Right atrium auricular region (tissue), 2 donors: ENCODE results near the gene ACMSD. TPM values are rescaled to one million over a fixed set of nuclear protein-coding genes. Genes with fewer than 3 reads are reported as not detected.

Source experiments
- DNase-seq: peaks from one replicate; pipeline ENCODE4 v3.0.0-alpha.2; 2019; ENCODE audit warnings: low spot score
- H3K27ac ChIP-seq, 2 donors: fragments of 200-600 bp; sonication (generic); 1 replicate in 1 of 2; 2 replicates in 1 of 2; pipeline ENCODE4 v1.5.1; 2016 to 2019
- H3K27me3 ChIP-seq, 2 donors: fragments of 200-600 bp; sonication (generic); one replicate each; pipeline versions ENCODE4 v1.5.1 to v1.6.0; 2017 to 2019
- H3K36me3 ChIP-seq: fragments of 200-600 bp; sonication (generic); one replicate; pipeline ENCODE4 v1.5.1; 2016
- H3K4me1 ChIP-seq, 2 donors: fragments of 200-600 bp; sonication (generic); one replicate each; pipeline versions ENCODE4 v1.5.1 to v1.6.0; 2017 to 2019
- H3K4me3 ChIP-seq, 2 donors: fragments of 200-600 bp; sonication (generic); 1 replicate in 1 of 2; 2 replicates in 1 of 2; pipeline ENCODE4 v1.5.1; 2017 to 2019; ENCODE audit warnings: mild to moderate bottlenecking in 1 of 2, moderate library complexity in 1 of 2
- H3K9me3 ChIP-seq, 2 donors: fragments of 200-600 bp; sonication (generic); one replicate each; pipeline ENCODE4 v1.5.1; 2019
- microRNA-seq, 2 donors: library from miRNA; unstranded; fragments of <30 nt; microRNA quantifications; one replicate each; pipeline ENCODE4, GENCODE V29; 2016 to 2017; ENCODE audit warnings: borderline number of aligned reads in 2 of 2, borderline replicate concordance in 1 of 2
- total RNA-seq, 2 donors: library from RNA; depleted of rRNA; stranded (reverse); fragments of >200 nt; gene quantifications; one replicate each; pipeline ENCODE4 v1.1.0, GENCODE V29; 2016
- TF ChIP-seq, protein P1 (sequence below), 2 donors: fragments of 200-600 bp; sonication (generic); IDR thresholded peaks; one replicate each; pipeline ENCODE4 v1.5.1; 2019; ENCODE audit warnings: antibody characterized with exemption in 2 of 2

The ACMSD gene
- total RNA-seq, 2 donors from 2014 or later = not detected

DNA sequence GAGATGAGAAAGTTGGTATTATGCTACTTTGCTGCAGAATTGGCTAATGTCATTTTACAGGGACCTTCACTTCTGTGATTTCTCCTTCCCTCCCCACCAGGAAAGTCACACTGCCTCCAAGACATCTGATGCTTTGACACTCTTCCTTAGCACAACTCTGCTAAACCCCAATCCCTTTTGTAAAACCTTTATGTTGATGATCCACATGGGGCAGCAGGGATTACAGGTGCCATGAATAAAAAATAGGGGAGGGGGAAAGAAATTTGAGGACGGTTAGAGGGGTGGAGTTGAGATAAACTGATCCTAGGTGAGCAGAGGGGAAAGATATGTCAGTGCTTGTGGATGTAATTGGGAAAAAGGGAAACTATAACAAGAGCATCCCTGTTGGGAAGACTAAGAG is 106.6 kb downstream of the ACMSD start:
- Histone ChIP-seq H3K9me3 (no peaks in the 10 kb centered on the region), H3K36me3 (peaks cover 43% of the 10 kb centered on the region), H3K4me3 (no peak overlapping the region), H3K27me3 (no peaks in the 10 kb centered on the region), H3K4me1 (no peaks in the 10 kb centered on the region), H3K27ac (no peak overlapping the region)
- DNase-seq = no peak
- TF ChIP-seq, protein P1, sequence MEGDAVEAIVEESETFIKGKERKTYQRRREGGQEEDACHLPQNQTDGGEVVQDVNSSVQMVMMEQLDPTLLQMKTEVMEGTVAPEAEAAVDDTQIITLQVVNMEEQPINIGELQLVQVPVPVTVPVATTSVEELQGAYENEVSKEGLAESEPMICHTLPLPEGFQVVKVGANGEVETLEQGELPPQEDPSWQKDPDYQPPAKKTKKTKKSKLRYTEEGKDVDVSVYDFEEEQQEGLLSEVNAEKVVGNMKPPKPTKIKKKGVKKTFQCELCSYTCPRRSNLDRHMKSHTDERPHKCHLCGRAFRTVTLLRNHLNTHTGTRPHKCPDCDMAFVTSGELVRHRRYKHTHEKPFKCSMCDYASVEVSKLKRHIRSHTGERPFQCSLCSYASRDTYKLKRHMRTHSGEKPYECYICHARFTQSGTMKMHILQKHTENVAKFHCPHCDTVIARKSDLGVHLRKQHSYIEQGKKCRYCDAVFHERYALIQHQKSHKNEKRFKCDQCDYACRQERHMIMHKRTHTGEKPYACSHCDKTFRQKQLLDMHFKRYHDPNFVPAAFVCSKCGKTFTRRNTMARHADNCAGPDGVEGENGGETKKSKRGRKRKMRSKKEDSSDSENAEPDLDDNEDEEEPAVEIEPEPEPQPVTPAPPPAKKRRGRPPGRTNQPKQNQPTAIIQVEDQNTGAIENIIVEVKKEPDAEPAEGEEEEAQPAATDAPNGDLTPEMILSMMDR (IDR thresholded peaks at IDR 0.05) = no peak

DNA sequence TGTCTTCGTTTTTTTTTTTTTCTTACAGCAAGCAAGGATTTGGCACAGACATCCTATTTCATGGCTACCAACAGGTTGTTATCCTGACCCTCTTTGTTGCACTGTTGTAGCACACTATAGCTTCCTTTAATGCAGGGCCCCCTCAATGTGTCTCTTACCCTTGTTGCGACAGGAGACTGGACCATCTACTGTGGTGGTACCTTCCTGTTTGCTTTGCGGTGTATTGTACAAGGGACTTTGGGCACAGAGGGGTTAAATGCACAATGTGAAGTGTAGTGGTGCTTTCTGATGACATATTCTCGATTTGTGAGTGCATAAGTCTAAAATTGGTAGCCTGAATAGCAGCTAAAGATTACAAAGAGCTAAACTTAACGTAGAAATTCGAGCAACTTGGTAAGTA is 107.7 kb downstream of the ACMSD start:
- DNase-seq = no peak
- TF ChIP-seq, protein P1 (IDR thresholded peaks at IDR 0.05) = no peak
- H3K9me3 ChIP-seq = no peaks in the 10 kb centered on the region
- H3K36me3 ChIP-seq = peaks cover 41% of the 10 kb centered on the region
- no peak overlapping the region for H3K27ac ChIP-seq
- H3K4me3 ChIP-seq = no peak overlapping the region
- H3K27me3 ChIP-seq = no peaks in the 10 kb centered on the region
- no peaks in the 10 kb centered on the region for H3K4me1 ChIP-seq

DNA sequence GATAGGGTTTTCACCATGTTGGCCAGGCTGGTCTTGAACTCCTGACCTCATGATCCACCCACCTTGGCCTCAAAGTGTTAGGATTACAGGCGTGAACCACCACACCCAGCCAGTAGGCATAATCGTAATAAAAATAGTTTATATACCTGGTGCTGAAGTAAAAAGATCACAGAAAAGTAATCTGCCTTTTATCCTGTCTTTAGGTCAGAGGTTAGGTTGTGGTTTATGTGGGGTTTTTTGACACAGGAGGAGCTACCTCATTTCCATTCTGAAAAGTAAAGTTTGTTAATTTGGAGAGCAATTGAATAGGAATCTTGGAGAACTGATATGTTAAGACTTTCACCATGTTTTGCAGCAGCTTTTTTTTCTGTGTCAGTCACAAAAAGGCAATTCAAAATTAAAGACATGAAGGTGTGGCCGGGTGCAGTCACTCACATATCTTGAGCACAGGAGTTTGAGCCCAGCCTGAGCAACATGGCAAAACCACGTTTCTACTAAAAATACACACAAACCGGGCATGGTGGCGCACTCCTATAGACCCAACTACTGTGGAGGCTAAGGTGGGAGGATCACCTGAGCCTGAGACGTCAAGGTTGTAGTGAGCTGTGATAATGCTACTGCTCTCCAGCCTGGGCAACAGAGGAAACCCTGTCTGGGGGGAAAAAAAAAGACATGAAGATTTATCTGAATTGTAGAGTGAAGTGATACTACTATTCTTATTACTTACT is 111.7 kb downstream of the ACMSD start:
- Histone ChIP-seq H3K4me3 (no peak overlapping the region), H3K36me3 (peaks cover 52% of the 10 kb centered on the region), H3K4me1 (no peaks in the 10 kb centered on the region), H3K27me3 (no peaks in the 10 kb centered on the region), H3K27ac (no peak overlapping the region), H3K9me3 (no peaks in the 10 kb centered on the region)
- no peak for DNase-seq
- TF ChIP-seq, protein P1 (IDR thresholded peaks at IDR 0.05) = no peak

GRCh38 chr2:134950886-134951285 is 112.5 kb downstream of the ACMSD start:
- peaks cover 60% of the 10 kb centered on the region for H3K36me3 ChIP-seq
- no peaks in the 10 kb centered on the region for H3K27me3 ChIP-seq
- H3K9me3 ChIP-seq = no peaks in the 10 kb centered on the region
- H3K4me3 ChIP-seq = no peak overlapping the region
- TF ChIP-seq, protein P1 (IDR thresholded peaks at IDR 0.05) = no peak
- DNase-seq = no peak
- H3K4me1 ChIP-seq = no peaks in the 10 kb centered on the region
- no peak overlapping the region for H3K27ac ChIP-seq

Small RNA genes within 50 kb of the gene (microRNA-seq; reads per million reads assigned to microRNA genes)
- 0 reads per million in 2 donors for gene MIR5590

Other genes with a start within 250 kb of the ACMSD start
- 1 to 10 TPM; 3.1 to 8.9 TPM for gene TMEM163, start 119.6 kb upstream of the ACMSD start, total RNA-seq
- gene CCNT2, start 80.2 kb downstream of the ACMSD start, total RNA-seq = 10 to 100 TPM; 12.0 to 12.5 TPM
- gene MAP3K19, start 208.8 kb downstream of the ACMSD start, total RNA-seq = not detected
- gene RAB3GAP1, start 213.7 kb downstream of the ACMSD start, total RNA-seq = 10 to 100 TPM; 33.0 to 36.2 TPM